Cardiac muscle cell (in vitro differentiated cells and primary cell): ENCODE data around the gene KCNN2. TPM values are rescaled to one million over a fixed set of nuclear protein-coding genes. Genes with fewer than 3 reads are reported as not detected.
A peak's percentile ranks its signal among the peaks of the same experiment; 100 is the strongest.
"Not testable (repeated sequence)": the region's sequence is repeated elsewhere in the genome, so short reads cannot be mapped to it uniquely, and the experiment has no call there.

Experiments
- DNase-seq, 2 donors: peaks; one replicate each; pipeline versions ENCODE4 v3.0.0 to v3.0.0-alpha.2; 2010 to 2017; ENCODE audit warnings: low read depth in 1 of 2, low spot score in 1 of 2
- H3K27ac ChIP-seq: fragments of 200-600 bp; sonication (generic); 2 replicates; pipeline ENCODE4 v1.5.1; 2016
- H3K27me3 ChIP-seq: fragments of 200-600 bp; sonication (generic); 2 replicates; pipeline ENCODE4 v1.6.0; 2016; ENCODE audit warnings: control low read depth
- H3K36me3 ChIP-seq: fragments of 200-600 bp; sonication (generic); 2 replicates; pipeline ENCODE4 v1.5.1; 2016; ENCODE audit warnings: control low read depth
- H3K4me1 ChIP-seq: fragments of 200-600 bp; sonication (generic); 2 replicates; pipeline ENCODE4 v1.8.1; 2017; ENCODE audit warnings: low read depth, mild to moderate bottlenecking, mixed run types
- H3K4me3 ChIP-seq: fragments of 200-600 bp; sonication (generic); 2 replicates; pipeline ENCODE4 v1.5.1; 2016; ENCODE audit warnings: mild to moderate bottlenecking
- H3K9me3 ChIP-seq: fragments of 200-600 bp; sonication (generic); 2 replicates; pipeline ENCODE4 v1.5.1; 2017; ENCODE audit warnings: low read depth, mild to moderate bottlenecking, control low read depth
- polyA plus RNA-seq: library from polyadenylated mRNA; unstranded; fragments of >200 nt; fragmentation: Nextera tagmentation; extraction: Ambion mirVana; gene quantifications from 2 replicates; pipeline ENCODE4 v1.2.1, GENCODE V29; 2016
- total RNA-seq: library from RNA; depleted of rRNA; stranded (reverse); fragments of >200 nt; gene quantifications from 2 replicates; pipeline ENCODE4 v1.2.3, GENCODE V29; 2016
- TF ChIP-seq, protein P1 (sequence below): IDR thresholded peaks from 2 replicates; pipeline ENCODE4 v1.5.1; 2012; ENCODE audit warnings: low read depth, mild to moderate bottlenecking, low read length

KCNN2 gene
- total and polyA plus RNA-seq, 2 experiments from 2014 or later, result 13.5 to 44.9 TPM

DNA sequence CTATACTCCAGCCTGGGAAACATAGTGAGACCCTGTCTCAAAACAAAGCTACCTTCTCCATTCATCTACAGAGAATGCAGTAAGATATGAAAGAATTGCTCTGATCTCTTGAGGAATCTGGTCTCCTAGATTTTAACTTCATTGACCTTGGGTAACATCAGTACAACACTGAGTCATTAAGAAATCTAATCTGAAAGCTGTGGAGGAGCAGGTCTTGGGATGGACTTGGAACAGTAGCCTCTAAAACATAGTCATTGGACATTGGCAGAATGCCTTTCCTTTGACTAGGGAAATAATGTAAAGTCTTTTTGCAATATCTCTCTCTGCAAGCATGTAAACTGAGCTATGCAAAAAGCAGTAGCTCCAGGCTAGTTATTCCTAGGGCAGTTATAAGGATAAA is 58.1 kb downstream of the KCNN2 start:
- no peak overlapping the region for H3K27ac ChIP-seq
- DNase-seq, result peak in 1 of 2 donors; percentile 30
- TF ChIP-seq, protein P1, sequence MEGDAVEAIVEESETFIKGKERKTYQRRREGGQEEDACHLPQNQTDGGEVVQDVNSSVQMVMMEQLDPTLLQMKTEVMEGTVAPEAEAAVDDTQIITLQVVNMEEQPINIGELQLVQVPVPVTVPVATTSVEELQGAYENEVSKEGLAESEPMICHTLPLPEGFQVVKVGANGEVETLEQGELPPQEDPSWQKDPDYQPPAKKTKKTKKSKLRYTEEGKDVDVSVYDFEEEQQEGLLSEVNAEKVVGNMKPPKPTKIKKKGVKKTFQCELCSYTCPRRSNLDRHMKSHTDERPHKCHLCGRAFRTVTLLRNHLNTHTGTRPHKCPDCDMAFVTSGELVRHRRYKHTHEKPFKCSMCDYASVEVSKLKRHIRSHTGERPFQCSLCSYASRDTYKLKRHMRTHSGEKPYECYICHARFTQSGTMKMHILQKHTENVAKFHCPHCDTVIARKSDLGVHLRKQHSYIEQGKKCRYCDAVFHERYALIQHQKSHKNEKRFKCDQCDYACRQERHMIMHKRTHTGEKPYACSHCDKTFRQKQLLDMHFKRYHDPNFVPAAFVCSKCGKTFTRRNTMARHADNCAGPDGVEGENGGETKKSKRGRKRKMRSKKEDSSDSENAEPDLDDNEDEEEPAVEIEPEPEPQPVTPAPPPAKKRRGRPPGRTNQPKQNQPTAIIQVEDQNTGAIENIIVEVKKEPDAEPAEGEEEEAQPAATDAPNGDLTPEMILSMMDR, result no peak
- no peaks in the 10 kb centered on the region for H3K27me3 ChIP-seq
- H3K4me3 ChIP-seq, result no peak overlapping the region
- no peaks in the 10 kb centered on the region for H3K36me3 ChIP-seq
- no peaks in the 10 kb centered on the region for H3K4me1 ChIP-seq
- no peaks in the 10 kb centered on the region for H3K9me3 ChIP-seq

GRCh38 chr5:114427204-114427603 is 65.3 kb downstream of the KCNN2 start:
- Histone ChIP-seq H3K36me3 (no peaks in the 10 kb centered on the region), H3K4me3 (no peak overlapping the region), H3K4me1 (no peaks in the 10 kb centered on the region), H3K9me3 (no peaks in the 10 kb centered on the region), H3K27me3 (no peaks in the 10 kb centered on the region), H3K27ac (no peak overlapping the region)
- no peak for DNase-seq
- TF ChIP-seq, protein P1, result no peak

GRCh38 chr5:114430532-114430931 is 68.7 kb downstream of the KCNN2 start:
- H3K27ac ChIP-seq, result no peak overlapping the region
- DNase-seq, result no peak
- H3K4me3 ChIP-seq, result no peak overlapping the region
- H3K36me3 ChIP-seq, result no peaks in the 10 kb centered on the region
- no peaks in the 10 kb centered on the region for H3K27me3 ChIP-seq
- H3K9me3 ChIP-seq, result no peaks in the 10 kb centered on the region
- TF ChIP-seq, protein P1, result no peak
- peaks cover 11% of the 10 kb centered on the region for H3K4me1 ChIP-seq

DNA sequence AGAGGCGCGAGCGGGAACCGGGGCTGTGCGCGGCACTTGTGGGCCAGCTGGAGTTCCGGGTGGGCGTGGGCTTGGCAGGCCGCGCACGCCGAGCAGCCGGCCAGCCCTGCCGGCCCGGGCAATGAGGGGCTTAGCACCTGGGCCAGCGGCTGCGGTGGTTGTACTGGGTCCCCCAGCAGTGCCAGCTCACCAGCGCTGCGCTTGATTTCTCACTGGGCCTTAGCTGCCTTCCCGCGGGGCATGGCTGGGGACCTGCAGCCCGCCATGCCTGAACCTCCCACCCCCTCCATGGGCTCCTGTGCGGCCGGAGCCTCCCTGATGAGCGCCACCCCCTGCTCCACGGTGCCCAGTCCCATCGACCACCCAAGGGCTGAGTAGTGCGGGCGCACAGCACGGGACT is 70.8 kb downstream of the KCNN2 start:
- H3K4me3 ChIP-seq, H3K27me3 ChIP-seq, H3K9me3 ChIP-seq, DNase-seq, H3K27ac ChIP-seq, H3K36me3 ChIP-seq: not testable (repeated sequence)
- peaks cover 20% of the 10 kb centered on the region for H3K4me1 ChIP-seq

- Histone ChIP-seq H3K9me3 (no peaks in the 10 kb centered on the region), H3K4me3 (no peak overlapping the region), H3K4me1 (peaks cover 29% of the 10 kb centered on the region), H3K36me3 (no peaks in the 10 kb centered on the region), H3K27ac (peak overlapping the region; percentile 2), H3K27me3 (no peaks in the 10 kb centered on the region)
- TF ChIP-seq, protein P1, result no peak
- no peak for DNase-seq
Measured at GRCh38 chr5:114434396-114435219, 72.7 kb downstream of the KCNN2 start.

GRCh38 chr5:114435220-114435481 is 73.3 kb downstream of the KCNN2 start:
- TF ChIP-seq, protein P1, result no peak
- H3K27ac ChIP-seq, result no peak overlapping the region

More at GRCh38 chr5:114435220-114435481, 73.3 kb downstream of the KCNN2 start:
- no peaks in the 10 kb centered on the region for H3K9me3 ChIP-seq
- no peaks in the 10 kb centered on the region for H3K36me3 ChIP-seq
- no peak overlapping the region for H3K4me3 ChIP-seq
- peaks cover 29% of the 10 kb centered on the region for H3K4me1 ChIP-seq
- no peak for DNase-seq
- no peaks in the 10 kb centered on the region for H3K27me3 ChIP-seq
